ENCODE measurements around the gene SFI1. TPM values are rescaled to one million over a fixed set of nuclear protein-coding genes. Genes with fewer than 3 reads are reported as not detected.

Gene SFI1
- total RNA-seq, 1 experiment from 2014 or later = 53.1 TPM

- CTCF ChIA-PET = no interaction called here
- DNase-seq (ENCODE audit: low read depth, low spot score) = no peak
- no peak overlapping the region for H2AFZ ChIP-seq (ENCODE audit: low read depth, low read length, poor library complexity, severe bottlenecking)
- no TSS peak for BruUV-seq (replicated peaks)
- H3K9me3 ChIP-seq (ENCODE audit: control insufficient read depth in 1 of 2, insufficient read depth in 1 of 2, low read depth in 1 of 2, low read length in 2 of 2) = no peaks in the 10 kb centered on the region
- 0 out of 4 replicates have a peak, but pooled peaks cover 0 to 3% of the 10 kb centered on the region in 2 experiments for H3K36me3 ChIP-seq (ENCODE audit: control insufficient read depth in 1 of 2, insufficient read depth in 2 of 2, low read length in 2 of 2)
- intact Hi-C loops (cut with micrococcal nuclease) = no loop called here
- H3K27ac ChIP-seq (ENCODE audit: low read depth, low read length) = no peak overlapping the region
- H3K9ac ChIP-seq (ENCODE audit: low read length) = no peak overlapping the region
- TF ChIP-seq, protein P1, sequence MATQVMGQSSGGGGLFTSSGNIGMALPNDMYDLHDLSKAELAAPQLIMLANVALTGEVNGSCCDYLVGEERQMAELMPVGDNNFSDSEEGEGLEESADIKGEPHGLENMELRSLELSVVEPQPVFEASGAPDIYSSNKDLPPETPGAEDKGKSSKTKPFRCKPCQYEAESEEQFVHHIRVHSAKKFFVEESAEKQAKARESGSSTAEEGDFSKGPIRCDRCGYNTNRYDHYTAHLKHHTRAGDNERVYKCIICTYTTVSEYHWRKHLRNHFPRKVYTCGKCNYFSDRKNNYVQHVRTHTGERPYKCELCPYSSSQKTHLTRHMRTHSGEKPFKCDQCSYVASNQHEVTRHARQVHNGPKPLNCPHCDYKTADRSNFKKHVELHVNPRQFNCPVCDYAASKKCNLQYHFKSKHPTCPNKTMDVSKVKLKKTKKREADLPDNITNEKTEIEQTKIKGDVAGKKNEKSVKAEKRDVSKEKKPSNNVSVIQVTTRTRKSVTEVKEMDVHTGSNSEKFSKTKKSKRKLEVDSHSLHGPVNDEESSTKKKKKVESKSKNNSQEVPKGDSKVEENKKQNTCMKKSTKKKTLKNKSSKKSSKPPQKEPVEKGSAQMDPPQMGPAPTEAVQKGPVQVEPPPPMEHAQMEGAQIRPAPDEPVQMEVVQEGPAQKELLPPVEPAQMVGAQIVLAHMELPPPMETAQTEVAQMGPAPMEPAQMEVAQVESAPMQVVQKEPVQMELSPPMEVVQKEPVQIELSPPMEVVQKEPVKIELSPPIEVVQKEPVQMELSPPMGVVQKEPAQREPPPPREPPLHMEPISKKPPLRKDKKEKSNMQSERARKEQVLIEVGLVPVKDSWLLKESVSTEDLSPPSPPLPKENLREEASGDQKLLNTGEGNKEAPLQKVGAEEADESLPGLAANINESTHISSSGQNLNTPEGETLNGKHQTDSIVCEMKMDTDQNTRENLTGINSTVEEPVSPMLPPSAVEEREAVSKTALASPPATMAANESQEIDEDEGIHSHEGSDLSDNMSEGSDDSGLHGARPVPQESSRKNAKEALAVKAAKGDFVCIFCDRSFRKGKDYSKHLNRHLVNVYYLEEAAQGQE (IDR thresholded peaks at IDR 0.05; ENCODE audit: low read depth) = no peak
- TF ChIP-seq POLR2A (IDR thresholded peaks at IDR 0.05; ENCODE audit: borderline replicate concordance, extremely low read depth, insufficient read depth, insufficient read length) (no peak), TCF7L2 (IDR thresholded peaks at IDR 0.05; ENCODE audit: borderline replicate concordance, extremely low read depth, insufficient read depth, insufficient read length) (no peak)
- no peak for ATAC-seq
- H3K4me1 ChIP-seq (ENCODE audit: control insufficient read depth in 1 of 2, insufficient read depth in 2 of 2, low read length in 2 of 2) = no peaks in the 10 kb centered on the region
- H3K4me3 ChIP-seq (replicated peaks in 1 of 2; ENCODE audit: low read depth in 1 of 2, low read length in 2 of 2) = no peak overlapping the region
- H3K4me2 ChIP-seq (ENCODE audit: low read length) = no peak overlapping the region
- H4K20me1 ChIP-seq (ENCODE audit: insufficient read depth) = no peaks in the 10 kb centered on the region
- H3K9me2 ChIP-seq (ENCODE audit: insufficient read depth) = no peaks in the 10 kb centered on the region
- POLR2A ChIA-PET = no interaction called here
- H3K27me3 ChIP-seq (ENCODE audit: insufficient read depth, low read length) = no peaks in the 10 kb centered on the region
- no peaks in the 10 kb centered on the region for H3K79me2 ChIP-seq (ENCODE audit: insufficient read depth, low read length)
- RAD21 ChIA-PET (ENCODE audit: low non-redundant PET in 1 of 2, low total read pairs in 2 of 2, uncharacterized antibody in 2 of 2, unreplicated experiment in 2 of 2) = no interaction called here
These were observed 107.2 kb downstream of the SFI1 start for GRCh38 chr22:31603574-31603973.

DNA sequence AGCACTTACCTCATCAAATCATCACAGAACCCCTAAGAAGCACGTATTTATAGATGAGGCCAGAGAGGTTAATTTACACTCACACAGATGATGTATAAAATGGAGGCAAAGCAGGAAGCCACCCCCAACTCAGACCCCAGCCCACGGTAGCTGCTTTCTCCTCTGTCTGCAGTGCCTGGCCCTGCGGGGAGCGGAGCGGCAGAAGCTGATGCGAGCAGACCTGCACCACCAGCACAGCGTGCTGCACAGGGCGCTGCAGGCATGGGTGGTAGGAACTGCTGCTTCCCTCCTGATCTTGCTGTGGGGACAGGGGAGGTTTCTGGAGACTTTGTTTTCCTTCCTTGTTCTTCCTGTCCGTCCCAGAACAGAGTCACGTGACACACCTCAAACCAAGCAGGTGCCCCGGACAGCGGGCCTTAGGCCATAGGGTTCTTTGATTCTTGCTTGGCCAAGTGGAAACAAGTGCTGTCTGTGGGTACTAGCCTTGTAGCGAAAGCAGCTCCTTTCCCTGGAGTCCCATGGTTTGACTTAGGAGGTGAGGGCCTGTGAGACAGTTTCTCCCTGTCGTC, 107.9 kb downstream of the SFI1 start:
- no peak overlapping the region for H3K4me3 ChIP-seq (replicated peaks in 1 of 2; ENCODE audit: low read depth in 1 of 2, low read length in 2 of 2)
- no peaks in the 10 kb centered on the region for H4K20me1 ChIP-seq (ENCODE audit: insufficient read depth)
- H3K79me2 ChIP-seq (ENCODE audit: insufficient read depth, low read length) = no peaks in the 10 kb centered on the region
- H3K36me3 ChIP-seq (ENCODE audit: control insufficient read depth in 1 of 2, insufficient read depth in 2 of 2, low read length in 2 of 2) = 0 out of 4 replicates have a peak, but pooled peaks cover 0 to 3% of the 10 kb centered on the region in 2 experiments
- no peak for DNase-seq (ENCODE audit: low read depth, low spot score)
- H3K4me1 ChIP-seq (ENCODE audit: control insufficient read depth in 1 of 2, insufficient read depth in 2 of 2, low read length in 2 of 2) = no peaks in the 10 kb centered on the region
- no peaks in the 10 kb centered on the region for H3K9me2 ChIP-seq (ENCODE audit: insufficient read depth)
- H3K9me3 ChIP-seq (ENCODE audit: control insufficient read depth in 1 of 2, insufficient read depth in 1 of 2, low read depth in 1 of 2, low read length in 2 of 2) = no peaks in the 10 kb centered on the region
- POLR2A ChIA-PET = no interaction called here
- H3K9ac ChIP-seq (ENCODE audit: low read length) = no peak overlapping the region
- no peaks in the 10 kb centered on the region for H3K27me3 ChIP-seq (ENCODE audit: insufficient read depth, low read length)
- CTCF ChIA-PET = no interaction called here
- no peak overlapping the region for H3K4me2 ChIP-seq (ENCODE audit: low read length)
- no peak for ATAC-seq
- BruUV-seq (replicated peaks) = no TSS peak
- H3K27ac ChIP-seq (ENCODE audit: low read depth, low read length) = no peak overlapping the region
- no peak overlapping the region for H2AFZ ChIP-seq (ENCODE audit: low read depth, low read length, poor library complexity, severe bottlenecking)
- intact Hi-C loops (cut with micrococcal nuclease) = no loop called here
- RAD21 ChIA-PET (ENCODE audit: low non-redundant PET in 1 of 2, low total read pairs in 2 of 2, uncharacterized antibody in 2 of 2, unreplicated experiment in 2 of 2) = no interaction called here
- TF ChIP-seq, protein P2, sequence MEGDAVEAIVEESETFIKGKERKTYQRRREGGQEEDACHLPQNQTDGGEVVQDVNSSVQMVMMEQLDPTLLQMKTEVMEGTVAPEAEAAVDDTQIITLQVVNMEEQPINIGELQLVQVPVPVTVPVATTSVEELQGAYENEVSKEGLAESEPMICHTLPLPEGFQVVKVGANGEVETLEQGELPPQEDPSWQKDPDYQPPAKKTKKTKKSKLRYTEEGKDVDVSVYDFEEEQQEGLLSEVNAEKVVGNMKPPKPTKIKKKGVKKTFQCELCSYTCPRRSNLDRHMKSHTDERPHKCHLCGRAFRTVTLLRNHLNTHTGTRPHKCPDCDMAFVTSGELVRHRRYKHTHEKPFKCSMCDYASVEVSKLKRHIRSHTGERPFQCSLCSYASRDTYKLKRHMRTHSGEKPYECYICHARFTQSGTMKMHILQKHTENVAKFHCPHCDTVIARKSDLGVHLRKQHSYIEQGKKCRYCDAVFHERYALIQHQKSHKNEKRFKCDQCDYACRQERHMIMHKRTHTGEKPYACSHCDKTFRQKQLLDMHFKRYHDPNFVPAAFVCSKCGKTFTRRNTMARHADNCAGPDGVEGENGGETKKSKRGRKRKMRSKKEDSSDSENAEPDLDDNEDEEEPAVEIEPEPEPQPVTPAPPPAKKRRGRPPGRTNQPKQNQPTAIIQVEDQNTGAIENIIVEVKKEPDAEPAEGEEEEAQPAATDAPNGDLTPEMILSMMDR (IDR thresholded peaks at IDR 0.05 in 2 of 3, conservative IDR thresholded peaks at IDR 0.05 in 1 of 3; ENCODE audit: borderline replicate concordance in 1 of 3, insufficient read depth in 1 of 3, low read depth in 2 of 3, low read length in 2 of 3) = no peak
- TF ChIP-seq ELF1 (IDR thresholded peaks at IDR 0.05; ENCODE audit: borderline replicate concordance, low read depth) = no peak
- TF ChIP-seq FOSL1 (IDR thresholded peaks at IDR 0.05; ENCODE audit: low read depth) = no peak
- no peak for TF ChIP-seq ZNF274 (IDR thresholded peaks at IDR 0.05; ENCODE audit: low read depth, low read length)
- TF ChIP-seq, protein P1 (IDR thresholded peaks at IDR 0.05; ENCODE audit: low read depth) = no peak
- no peak for TF ChIP-seq POLR2A (IDR thresholded peaks at IDR 0.05; ENCODE audit: borderline replicate concordance, extremely low read depth, insufficient read depth, insufficient read length)

Measured in HCT116 (cell line).